AG20443 (cell line): ENCODE results near the gene CAPG.
"Not testable (repeated sequence)": the region's sequence is repeated elsewhere in the genome, so short reads cannot be mapped to it uniquely, and the experiment has no call there.

Source experiments
- DNase-seq: peaks from one replicate; pipeline ENCODE4 v3.0.0; 2012; ENCODE audit warnings: low spot score, mixed read lengths

Gene CAPG

DNA sequence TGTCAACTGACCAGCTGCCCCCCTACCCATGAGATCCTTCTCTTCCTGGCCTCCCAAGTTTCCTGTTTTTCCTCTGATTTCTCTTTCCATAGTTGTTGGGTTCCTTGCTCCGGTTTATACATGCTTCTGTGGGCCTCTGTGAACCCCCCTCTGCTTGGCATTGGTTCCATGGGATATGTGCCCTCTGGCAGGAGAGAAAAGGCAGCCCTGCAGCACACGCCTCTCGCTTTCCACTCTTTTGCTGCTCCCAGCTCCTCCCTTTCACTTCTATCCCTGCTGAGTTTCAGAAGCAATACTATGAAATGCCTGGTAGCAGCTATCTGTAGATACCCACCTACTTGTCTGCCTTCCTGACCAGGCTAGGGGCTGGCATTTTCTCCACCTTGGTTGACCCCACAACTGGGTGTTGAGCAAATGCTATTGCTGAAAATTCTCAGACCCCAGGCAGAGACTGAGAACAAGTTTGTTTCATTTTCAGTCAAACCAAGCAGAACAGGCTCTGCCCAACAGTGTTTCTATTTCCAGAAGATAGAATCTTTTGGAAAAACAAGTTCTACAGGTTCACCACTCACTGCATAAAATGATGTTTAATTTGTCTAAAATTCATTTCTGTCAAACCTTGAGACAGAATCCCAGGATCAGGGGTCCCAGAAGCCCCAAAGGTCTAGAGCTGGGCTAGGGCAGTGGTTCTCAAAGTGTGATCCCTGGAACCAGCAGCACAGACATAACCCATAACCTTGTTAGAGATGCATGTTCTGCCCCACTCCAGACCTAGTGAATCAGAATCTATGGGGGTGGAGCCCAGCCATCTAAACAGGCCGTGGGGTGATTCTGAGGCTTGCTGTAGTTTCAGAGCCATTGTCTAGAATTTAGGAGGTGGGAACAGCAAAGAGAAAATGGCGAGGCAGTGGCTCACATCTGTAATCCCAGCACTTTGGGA is 13.4 kb downstream of the CAPG start:
- DNase-seq = no peak

DNA sequence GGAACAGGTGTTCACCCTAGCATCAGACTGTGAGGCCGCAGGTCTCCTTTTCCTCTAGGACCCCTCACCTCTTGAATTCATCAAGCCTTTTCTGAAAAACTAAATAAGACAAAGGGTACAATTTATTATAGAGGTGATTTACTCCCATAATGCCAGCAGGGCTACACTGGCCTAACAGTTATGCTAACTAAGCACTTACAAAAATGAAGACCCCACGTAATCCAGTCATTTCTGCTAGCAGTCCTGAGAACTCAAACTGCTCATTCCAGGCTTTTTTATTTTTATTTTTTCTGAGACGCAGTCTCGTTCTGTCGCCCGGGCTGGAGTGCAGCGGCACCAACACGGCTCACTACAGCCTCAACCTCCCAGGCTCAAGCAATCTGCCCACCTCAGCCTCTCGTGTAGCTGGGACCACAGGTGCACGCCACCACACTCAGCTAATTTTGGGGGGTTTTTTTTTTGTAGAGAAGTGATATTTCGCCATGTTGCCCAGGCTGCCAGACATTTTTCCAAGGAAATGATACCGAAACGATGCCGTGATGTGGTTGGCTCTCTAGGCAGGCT is 14.2 kb downstream of the CAPG start:
- no peak for DNase-seq

DNA sequence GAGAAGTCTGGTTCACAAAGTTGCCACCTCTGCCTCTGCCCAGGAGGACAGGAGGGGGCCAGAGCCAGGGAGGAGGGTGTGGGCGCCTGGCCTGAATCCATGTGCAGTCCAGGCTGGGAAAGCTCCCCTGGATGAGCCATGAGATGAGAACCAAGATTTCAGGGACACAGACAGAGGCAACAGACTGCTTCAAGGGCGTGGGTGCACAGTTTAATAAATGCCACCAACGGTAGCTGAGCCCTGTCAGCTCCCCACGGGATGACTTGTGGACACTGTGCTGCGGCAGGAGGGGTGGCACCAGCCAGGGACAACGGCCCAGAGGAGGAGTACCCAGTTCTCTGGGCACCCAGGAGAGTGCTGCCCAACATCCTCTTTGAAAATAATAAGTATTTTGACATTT is 15.2 kb downstream of the CAPG start:
- DNase-seq = no peak

DNA sequence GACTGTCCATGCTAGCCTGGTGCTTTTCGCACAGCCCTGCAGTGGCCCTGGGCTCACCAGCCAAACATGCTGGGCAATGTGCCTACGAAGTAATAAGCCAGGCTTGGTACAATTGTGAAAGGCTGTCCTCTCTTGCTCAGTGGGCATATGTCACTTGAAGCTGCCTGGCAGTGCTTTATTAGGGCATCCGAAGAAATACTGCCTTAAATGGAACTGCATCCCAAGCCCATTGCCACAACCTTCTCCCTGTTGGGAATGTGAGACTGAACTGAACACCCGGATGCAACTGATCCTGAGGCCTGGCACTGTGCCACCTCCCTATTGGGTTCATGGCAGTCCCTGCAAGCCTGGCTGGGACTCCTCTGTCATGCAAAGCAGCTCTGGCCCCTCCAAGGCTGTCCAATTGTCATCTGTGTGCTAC is 15.9 kb downstream of the CAPG start:
- no peak for DNase-seq

DNA sequence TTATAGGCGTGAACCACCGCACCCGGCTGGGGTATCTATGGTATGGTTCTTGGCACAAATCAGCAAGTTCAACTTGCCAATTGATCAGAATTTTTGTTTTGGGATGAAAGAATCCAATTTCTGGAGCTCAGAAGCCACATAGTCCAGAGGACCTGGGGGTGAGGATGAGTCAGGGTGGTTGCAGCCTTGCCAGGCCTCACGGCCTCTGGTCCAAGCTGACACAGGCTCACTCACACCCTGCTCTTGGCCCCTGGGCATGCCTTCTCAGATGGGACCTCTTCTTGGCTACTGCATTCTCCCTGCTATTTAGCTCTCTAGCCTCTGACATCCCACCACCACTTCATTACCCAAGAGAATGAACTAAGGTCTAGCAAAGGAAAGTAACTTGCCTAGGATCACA is 16.3 kb downstream of the CAPG start:
- peak; percentile 85 for DNase-seq

DNA sequence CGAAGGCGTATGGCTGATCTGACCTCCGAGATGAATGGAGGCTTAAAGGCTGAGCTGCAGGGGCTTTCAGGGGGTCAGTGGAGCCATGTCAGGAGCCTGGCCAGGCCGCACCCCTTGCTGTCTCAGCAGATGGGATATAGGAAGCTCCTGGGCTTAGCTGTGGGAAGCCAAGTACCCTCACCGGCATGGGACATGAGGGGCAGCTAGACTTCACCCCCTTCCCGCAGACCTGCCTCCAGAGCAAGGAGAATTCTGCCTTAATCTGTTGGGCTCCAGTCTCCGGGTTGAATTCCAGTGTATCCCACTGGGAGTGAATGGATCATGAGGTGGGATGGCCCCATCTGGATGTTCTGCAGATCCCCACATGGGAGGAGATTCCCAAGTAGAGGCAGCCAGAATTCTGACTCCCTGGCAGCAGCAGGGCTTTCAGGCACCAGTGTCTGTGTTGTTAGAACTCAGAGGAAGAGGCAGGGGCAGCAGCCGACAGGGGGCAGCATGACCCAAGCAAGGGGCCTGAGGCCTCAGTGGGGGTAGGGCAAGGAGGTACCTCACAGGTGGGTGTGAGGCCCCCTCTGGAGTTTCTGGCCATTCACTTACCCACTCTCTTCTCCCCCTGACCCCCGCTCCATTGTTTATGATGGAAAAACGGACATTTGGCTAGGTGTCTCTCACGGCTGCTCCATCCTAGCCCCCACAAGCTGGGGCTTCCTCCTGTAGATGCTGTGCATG is 19.1 kb downstream of the CAPG start:
- DNase-seq = peak; percentile 78

DNA sequence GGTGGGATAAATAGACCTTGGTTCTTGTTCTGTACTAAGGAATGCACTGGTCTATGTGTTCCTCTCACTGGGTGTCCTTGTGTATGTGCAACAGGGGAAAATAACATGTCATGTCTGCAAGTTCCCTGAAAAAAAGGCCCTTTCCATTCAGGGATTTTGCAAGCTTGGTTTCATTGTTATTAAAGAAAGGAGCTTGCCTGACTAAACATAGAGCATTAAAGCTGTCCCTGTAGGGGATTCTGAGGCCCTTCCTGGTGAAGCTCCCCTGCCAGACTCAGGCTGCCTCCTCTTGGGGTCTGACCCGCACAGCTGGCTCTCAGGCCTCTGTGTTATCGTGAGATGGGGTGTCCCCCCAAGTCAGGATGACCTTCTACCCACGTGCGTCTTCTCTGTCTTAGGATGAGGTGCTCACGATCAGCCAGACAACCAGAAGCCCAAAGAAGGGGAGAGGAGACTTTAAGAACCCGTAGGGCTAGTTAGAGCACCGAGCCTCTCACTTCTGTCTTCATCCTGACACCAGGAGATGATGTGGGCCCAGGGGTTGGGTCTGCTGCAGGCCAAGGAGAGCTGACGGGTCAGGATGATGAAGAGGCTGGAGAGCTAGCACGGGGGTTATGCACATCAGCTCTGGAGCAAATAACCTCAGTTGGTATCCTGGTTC is 21.2 kb downstream of the CAPG start:
- no peak for DNase-seq

DNA sequence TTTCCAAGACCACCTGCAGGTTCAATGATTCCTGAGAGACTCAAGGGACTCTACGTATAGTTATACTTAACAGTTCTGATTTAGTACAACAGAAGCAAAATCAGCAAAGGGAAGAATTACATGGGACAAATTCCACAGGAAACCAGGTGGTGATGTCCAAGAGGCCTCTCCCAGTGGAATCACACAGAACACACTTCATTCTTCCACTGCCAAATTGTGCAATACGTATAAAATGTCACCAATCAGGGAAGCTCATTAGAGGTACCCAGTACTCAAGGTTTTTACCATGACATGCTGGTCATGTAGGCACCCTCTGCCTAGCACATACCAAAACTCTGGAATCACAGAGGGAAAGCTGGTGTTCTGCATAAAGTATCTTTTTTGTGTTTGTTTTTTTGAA is 22.4 kb downstream of the CAPG start:
- DNase-seq = no peak

DNA sequence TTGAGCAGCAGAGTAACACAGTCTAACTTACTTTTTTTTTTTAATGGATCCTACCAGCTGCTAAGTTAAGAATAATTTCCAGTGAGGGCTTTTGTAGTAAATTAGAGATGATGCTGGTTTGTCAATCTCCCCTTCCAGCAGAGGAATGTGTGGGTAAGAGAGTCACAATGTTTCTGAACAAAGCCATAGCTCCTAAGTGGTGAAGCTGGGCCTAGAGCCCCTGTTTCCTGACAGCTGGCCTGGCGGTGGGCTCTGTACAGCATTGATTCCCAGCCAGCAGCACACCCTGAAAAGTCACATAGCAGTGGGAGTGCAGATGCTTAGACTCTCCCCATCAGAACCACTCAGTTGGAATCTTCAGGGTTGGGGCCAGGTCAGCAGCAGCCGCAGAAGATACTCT is 24.4 kb downstream of the CAPG start:
- DNase-seq = no peak

DNA sequence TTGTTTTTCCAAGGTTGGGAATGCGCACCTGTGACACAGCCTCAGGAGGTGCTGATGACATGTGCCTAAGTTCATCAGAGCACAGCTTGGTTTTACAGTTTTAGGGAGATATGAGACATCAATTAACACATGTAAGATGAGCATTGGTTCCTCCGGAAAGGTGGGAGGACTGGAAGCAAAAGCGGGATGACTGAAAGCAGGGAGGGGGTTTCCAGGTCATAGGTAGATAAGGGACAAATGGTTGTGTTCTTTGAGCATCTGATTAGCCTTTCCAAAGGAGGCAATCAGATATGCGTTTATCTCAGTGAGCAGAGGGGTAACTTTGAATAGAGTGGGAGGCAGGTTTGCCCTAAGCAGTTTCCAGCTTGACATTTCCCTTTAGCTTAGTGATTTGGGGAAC is 26.3 kb downstream of the CAPG start:
- DNase-seq = no peak

DNA sequence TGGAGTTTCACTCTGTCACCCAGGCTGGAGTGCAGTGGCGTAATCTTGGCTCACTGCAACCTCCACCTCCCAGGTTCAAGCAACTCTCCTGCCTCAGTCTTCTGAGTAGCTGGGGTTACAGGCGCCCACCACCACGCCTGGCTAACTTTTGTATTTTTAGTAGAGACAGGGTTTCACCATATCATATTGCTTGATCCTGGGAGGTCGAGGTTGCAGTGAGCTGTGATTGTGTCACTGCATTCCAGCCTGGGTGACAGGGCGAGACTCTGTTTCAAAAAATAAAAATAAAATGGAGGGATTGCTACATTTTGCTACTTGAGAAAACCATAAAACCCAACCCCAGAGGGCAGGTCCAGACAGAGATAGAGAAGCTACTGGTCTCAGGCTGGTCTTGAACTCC is 27.0 kb downstream of the CAPG start:
- not testable (repeated sequence) for DNase-seq

DNA sequence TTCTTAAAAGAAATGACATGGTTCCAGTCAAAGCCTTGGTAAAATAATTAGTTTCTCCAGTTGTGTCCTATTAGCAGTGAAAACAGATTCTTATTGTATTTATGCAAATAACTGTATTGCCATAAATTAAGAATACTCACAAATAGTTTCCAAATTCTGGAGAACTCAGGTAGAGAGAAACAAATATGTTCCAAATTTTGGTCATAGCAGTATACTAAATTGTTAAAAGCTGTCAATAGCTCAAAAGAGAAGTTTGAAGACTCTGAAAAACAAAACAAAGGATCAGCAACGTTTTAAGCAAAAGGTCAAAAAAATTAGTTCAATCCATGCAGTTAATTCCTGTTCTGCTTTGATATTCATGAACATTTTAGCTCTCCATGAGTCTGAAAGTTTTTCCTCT is 30.1 kb downstream of the CAPG start:
- DNase-seq = no peak

DNA sequence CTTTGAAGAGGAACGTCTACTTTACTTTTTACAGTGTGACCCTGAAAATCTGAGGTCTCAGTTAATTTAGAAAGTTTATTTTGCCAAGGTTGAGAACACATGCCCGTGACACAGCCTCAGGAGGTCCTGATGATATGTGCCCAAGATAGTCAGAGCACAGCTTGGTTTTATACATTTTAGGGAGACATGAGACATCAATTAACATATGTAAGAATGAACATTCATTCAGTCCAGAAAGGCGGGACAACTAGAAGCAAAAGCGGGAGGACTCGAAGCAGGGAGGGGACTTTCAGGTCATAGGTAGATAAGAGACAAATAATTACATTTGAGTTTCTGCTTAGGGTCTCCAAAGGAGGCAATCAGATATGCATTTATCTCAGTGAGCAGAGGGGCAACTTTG is 31.9 kb downstream of the CAPG start:
- DNase-seq = no peak

DNA sequence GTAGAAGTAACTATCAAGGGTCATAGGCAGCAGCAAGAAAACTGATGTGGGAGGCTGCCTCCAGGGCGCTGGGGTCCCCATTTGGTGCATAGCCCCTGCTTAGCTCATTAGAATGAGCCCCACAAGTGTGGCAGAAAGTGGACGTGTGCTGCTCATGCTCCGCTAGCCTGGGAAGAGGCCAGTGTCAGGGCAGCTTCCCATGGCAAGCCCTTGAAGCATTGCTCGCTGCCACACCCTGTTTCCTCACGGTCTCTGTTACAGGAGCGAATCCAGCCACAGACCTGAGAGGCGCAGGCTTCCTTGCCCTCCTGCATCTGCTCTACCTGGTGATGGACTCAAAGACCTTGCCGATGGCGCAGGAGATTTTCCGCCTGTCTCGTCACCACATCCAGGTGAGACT is 33.1 kb downstream of the CAPG start:
- DNase-seq = no peak

DNA sequence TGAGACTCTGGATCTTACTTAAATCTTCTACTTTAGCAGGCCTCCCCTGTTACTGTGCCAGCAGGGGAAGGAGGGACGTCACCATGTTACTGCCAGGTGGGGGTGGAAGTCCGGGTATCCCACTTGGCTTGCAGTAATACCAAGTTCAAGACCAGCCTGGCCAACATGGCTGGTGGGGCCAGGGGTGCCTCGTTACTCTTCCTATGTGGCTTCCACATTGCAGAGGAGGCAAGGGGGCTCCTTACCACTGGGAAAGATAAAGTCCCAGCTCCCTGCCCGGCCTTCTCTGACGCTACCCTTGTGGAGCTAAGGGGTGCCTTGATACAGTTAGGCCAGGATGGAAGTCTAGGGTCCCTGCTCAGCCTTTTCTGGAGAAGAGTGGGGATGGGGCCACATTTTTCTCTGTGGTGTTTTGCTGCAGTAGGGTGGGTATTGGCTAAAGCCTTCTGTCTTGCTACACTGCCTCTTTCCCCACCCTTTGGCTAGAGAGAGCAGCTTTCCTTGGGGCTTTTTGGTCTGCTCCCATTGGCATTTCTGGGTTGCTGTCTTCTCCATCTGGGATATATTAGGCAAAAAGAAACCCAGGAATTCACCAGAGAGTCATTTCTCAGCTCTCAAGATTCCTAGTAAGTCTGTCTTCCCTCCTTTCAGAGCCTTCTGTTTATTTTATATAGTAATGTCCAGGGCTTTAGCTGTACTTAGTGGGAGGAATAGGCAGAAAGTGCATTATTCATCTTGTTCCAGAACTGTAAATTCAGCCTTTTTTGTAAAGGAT is 33.7 kb downstream of the CAPG start:
- peak; percentile 49 for DNase-seq

DNA sequence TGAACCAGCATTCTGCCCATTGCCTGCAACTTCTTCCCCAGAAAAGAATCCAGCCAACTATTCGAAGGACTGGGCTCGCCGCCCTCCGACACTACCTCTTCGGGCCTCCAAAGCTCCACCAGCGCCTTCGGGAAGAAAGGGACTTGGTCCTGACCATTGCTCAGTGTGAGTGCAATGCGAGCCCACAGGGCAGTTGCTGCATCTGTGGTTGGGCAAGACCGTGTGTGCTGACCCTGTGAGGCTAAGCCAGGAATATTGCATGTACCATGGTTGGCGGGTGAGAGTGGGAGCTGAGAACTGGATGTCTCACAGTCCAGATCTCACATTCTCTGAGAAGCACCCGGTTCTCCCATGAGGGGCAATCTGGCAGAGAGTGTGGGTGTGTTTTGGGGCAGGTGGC is 39.1 kb downstream of the CAPG start:
- DNase-seq = no peak

DNA sequence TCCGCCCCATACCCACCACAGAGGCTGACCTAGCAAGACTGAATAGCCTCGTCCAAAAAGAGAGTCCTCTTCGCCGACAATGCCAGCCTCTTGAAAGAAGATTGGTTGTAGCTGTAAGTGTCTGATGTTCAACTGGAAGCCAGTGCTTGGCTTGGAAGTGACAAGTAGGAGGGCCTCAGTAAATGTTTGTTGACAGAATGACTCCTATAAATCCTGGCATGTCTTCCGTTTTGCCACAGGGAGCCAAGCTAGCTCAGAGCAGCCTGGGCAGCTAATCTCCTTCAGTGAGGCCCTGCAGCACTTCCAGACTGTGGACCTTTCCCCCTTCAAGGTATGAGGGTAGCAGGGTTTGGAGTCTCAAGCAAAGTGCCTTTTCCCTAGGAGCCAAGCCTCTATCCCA is 40.7 kb downstream of the CAPG start:
- no peak for DNase-seq

DNA sequence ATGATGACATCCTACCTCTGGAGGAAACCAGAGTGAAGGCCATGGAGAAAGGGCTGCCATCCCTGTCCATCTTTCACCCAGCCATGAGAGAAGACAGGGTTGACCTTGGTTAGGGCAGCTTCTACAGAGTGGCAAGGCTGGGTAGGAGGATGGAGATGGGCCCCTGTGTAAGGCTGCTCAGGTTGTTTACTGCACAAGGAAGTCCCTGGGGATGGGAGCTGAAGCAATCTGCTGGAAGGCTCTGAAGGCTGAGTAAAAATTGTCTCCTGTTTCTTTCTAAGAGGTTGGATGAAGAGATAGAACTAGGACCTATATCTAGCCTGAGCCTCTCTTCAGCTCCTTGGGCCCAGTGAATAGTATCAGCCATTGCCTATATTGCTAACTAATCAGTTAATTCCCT is 41.2 kb downstream of the CAPG start:
- no peak for DNase-seq

DNA sequence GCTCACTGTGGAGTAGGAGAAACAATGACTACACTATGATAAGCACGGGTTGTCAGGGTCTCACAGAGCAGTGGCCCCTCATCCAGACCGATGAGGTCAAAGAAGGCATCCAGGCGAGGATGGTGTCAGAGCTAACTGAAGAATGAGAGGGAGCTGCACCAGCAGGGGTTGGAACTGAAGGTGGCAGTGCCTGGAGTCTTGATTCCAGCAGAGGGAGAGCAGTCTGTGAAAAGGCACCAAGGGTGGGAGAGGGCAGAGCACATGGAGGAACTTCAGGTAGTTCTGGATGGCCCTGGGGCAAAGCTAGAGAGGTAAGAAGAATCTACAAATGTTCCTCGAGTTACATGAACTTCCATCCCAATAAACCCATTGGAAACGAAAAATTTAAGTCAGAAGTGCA is 43.0 kb downstream of the CAPG start:
- DNase-seq = no peak

DNA sequence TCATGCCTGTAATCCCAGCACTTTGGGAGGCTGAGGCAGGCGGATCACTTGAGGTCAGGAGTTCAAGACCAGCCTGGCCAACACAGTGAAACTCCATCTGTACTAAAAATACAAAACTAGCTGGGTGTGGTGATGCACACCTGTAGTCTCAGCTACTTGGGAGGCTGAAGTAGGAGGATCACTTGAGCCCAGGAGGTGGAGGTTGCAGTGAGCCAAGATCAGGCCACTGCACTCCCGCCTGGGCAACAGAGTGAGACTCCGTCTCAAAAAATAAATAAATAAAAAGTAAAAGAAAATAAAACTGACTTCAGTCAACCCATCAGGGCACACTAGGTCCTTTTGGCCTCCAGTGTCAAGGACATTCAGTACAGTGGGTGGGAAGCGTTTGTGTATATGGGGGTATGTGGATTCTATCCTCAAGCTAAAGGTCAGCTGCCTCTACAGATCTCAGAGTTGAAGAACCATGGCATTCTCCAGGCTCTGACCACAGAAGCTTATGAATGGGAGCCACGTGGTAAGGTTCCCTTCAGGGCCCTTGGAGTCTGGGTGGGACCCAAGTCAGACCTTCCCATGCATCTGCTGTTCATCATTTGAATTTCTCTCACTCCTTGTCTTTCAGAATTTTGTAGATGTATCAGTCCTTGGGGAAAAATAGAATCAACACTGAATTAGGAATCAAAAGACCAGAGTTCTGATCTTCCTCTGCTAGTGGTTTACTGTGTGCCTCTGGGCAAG is 47.3 kb downstream of the CAPG start:
- not testable (repeated sequence) for DNase-seq

DNA sequence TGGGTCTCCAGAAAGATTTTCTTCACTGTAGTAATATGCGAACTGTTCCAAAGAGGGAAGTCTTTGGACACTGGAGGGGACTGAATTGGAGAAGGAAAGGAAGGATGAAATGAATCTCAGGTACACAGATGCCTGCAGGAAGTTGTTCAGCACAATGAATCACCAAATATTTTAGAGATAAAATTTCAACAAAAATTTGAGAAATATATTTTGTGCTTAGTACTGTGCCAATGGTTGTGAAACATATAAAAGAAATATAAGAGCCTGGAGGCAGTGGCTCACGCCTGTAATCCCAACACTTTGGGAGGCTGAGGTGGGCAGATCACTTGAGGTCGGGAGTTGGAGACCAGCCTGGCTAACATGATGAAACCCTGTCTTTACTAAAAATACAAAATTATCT is 52.4 kb downstream of the CAPG start:
- no peak for DNase-seq
